ENCODE measurements around the gene GARIN5B.

GARIN5B gene

DNA sequence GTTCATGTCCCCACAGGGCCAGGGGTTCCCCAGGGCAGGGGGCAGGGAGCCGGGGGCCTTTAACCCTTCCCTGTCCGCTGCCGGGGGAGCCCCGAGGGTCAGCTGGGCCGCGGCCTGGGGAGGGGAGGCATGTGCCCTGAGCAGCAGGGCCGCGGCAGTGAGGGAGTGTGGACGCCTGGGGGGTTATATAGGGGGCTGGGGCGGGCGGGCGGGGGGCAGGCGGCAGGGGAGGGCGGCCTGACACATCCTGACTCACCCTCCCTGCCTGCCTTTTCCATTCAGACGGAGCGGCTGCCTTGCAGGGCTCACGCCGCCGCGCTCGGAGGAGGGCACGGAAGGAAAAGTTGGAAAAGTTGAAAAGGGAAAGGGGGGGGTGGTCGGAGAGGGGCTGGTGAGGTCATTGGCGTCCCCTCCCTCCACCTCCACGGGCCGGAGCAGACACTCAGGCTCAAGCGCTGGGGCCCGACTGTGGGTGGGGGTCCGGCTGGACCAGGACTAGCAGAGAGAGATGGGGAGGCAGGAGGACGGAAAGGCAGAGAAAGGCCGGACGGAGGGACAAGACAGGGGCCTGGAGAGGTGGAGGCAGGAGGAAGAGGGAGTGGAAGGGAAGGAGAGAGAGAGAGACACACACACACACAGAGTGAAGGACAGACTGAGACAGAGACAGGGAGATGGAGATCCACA lies 7.4 kb upstream of the GARIN5B start, which contains the start of gene IL11:
Gene IL11 (minus strand): TSS at position 159 of the 684 bp plus-strand sequence. CDS start 153 bp downstream, at position 6.
- peak; percentile 89 for DNase-seq (ENCODE audit: low read depth, low spot score)

DNA sequence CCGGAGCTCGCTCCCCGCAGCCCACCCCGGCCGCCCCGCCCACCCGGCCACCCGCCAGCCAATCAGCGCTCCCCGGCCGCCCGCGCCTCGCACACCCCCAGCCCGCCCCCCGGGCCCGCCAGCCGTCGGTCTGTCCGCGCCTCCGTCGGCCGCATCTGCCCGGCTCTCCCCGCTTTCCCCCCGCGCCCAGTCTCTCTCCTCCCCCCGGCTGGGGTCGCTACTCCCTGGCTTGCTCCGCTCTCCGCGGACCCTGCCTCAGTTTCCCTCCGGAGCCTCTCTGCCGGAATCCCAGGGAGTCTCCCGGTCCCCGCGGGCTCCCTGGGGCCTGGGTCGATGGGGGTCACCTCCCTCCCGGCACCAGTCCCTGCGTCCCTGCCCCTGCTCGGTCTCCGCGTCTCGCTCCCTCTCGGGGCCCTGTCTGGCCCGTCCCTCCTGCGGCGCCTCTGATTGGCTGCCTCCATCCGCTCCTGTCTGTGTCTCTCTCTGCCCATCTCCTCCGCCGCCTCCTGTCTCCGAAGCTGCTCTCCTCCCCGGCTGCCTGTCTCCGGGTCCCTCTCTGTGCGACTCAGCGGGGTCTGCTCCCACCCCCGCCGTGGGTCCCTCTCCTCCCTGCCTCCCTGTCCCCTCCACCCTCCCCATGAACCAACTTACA lies 6.7 kb upstream of the GARIN5B start:
- peak; percentile 83 for DNase-seq (ENCODE audit: low read depth, low spot score)

DNA sequence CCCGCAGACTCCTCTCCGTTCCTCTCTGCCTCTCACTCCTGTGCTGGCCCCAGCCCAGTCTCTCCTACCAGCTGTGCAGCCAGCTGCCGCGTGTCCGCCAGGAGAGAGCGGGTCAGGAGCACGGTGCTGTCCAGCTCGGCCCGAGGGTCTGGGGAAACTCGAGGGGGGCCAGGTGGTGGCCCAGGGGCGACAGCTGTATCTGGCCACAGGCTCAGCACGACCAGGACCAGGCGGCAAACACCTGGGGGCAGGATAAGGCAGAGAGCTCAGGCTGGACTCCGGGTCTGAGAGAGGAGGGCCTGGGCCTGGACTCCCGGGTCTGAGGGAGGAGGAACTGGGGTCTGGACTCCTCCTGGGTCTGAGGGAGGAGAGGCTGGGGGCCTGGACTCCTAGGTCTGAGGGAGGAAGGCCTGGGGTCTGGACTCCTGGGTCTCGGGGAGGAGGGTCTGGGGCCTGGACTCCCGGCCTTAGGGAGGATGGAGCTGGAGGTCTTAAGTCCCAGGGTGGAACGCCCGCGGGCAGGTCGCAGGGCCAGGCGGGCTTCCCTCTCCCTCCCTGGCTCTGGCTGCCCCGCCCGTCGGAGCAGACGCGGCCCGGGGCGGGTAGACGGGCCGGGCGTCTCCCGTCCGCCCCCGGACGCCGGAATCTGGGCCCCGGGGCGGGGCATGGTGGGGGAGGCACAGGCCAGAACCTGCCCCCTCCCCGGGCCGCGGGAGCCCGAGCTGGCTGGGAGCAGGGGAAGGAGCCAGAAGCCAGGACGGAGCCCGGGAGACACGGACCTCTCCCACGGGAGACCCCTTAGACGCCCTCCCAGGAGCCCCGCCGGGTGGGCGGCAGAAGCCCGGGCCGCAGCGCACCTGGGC lies 5.9 kb upstream of the GARIN5B start:
- DNase-seq (ENCODE audit: low read depth, low spot score): peak; percentile 81

DNA sequence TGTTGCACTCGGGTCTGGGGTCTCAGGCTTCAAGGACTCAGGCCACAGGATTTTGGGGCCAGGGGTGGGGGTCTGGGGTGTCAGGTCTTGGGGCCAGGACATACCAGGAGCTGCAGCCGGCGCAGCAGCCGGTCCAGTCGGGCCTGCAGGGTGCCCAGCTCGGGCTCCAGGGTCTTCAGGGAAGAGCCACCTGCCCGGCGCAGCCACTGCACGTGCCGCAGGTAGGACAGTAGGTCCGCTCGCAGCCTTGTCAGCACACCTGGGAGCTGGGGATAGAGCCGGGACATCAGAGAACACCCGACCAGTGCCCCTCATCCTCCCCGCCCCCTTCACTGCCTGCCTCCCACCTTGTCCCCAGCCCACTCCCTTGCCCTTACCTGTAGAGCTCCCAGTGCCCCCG lies 5.0 kb upstream of the GARIN5B start:
- DNase-seq (ENCODE audit: low read depth, low spot score): no peak

DNA sequence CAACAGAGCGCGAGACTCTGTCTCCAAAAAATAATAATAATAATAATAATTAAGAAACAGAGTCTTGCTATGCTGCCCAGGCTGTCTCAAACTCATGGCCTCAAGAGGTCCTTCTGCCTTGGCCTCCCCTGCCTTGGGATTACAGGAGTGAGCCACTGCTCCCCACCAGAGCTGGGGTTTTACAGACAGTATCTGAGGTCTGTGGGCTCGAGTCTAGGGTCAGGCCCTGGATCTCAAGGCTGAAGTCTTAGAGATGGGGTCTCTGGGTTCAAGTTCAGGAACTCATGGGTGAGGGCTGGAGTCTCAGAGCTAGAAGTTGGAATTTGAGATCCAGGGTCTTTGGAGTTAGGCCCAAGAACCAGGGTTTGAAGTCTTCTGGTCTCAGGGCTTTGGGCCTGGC lies 3.7 kb upstream of the GARIN5B start:
- no peak for DNase-seq (ENCODE audit: low read depth, low spot score)

DNA sequence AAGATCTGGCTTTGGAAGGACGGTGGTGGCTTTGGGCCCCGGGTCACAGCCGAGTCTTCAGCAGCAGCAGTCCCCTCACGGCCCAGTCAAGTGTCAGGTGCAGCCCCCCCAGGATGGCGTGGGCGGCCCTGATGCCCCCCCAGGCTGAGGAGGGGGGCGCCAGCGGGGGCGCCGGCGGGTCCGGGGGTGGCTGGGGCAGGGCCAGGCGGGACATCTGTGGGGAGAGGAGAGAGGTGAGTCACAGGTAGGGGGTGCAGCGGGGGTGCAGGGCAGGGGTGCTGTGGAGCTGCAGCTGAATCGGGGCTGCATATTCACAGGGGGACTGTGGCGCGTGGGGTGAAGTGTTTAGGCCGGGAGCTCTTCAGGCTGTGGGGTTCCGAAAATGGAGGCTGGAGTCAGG lies 2.9 kb upstream of the GARIN5B start:
- DNase-seq (ENCODE audit: low read depth, low spot score): no peak

DNA sequence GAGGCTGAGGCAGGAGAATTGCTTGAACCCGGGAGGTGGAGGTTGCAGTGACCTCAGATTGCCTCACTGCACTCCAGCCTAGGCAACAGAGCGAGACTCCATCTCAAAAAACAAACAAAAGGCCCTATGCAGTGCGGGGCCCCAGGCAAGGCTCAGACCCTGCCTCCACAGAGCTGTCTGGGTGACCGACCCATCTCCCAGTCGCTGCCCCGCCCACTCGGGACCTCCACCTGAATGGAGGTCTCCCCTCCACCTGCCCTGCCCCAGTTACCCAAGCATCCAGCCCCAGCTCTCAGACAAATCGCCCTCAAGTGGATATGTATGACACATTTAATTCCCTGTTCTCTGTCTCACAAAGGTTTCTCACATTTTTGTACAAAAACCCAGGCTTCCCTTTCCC lies 2.2 kb upstream of the GARIN5B start:
- no peak for DNase-seq (ENCODE audit: low read depth, low spot score)

GRCh38 chr19:55362174-55362989 lies 678 bp downstream of the GARIN5B start:
- DNase-seq (ENCODE audit: low read depth, low spot score): no peak

- no peak for DNase-seq (ENCODE audit: low read depth, low spot score)
Observed at GRCh38 chr19:55360902-55361301, 2.2 kb downstream of the GARIN5B start.

DNA sequence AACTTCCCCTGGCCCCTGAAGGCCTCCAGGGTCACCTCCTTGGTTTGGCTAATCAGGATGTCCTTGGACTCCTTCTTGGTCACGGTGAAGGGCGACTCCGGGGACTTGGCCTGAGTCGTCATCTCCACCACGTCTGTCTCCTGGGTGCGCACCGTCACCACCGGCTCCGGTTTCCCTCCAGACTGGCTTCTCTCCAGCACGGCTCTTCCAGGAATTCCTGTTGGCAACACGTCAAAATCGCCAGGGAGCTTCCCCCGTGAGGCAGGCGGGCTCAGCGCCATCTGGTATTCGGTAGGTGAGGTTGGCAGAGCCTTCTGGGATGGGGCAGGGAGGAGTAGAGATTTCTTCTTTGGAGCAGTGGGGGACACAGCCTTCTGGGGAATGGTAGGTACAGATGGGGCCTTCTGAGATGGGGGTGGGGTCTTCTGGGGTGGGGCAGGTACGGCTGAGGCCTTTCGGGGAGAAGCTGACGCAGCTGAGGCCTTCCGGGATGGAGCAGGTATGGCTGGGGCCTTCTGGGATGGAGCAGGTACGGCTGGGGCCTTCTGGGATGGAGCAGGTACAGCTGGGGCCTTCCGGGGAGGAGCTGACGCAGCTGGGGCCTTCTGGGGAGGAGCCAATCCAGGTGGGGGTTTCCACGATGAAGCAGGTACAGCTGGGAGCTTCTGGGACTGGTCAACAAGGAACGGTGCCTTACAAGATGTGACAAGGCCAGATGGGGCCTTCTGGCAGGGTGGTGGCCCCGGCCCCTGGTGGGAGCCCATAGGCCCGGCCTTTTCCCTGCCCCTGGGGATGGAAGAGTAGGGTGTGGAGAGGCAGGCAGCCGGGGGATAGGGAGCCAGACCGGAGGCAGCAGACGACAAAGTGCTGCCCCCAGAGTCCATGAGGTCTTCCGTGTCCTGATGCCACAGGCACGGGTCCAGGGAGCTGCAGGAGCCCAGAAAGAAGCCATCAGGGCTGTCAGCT lies 3.8 kb downstream of the GARIN5B start:
- no peak for DNase-seq (ENCODE audit: low read depth, low spot score)

- no peak for DNase-seq (ENCODE audit: low read depth, low spot score)
Observed at GRCh38 chr19:55358493-55358892, 4.6 kb downstream of the GARIN5B start.

DNA sequence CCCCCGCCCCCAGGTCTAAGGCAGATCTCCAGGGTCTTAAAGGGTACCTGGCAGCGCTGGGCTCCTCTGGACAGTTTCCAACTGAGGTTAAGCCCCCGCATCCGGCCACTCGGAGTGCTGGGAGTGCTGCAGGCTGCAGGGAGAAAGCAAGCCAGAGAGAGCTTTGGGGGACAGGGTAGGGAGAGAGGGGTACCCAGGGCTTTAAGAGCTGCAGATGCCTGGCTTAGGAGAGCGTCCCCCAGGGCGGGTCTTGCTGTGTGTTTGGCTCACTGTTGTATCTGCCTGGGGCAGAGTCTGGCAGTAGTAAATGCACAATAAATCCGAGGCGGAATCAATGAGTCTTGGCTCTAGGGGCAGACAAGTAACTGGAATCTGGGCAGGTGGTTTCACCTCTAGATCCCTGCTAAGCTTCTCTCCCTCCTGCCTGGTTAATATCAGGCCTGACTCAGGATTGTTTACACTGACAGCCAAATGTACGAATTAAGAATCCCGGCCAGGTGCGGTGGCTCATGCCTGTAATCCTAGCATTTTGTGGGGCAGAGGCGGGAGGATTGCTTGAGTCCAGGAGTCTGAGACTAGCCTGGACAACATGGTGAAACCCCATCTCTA lies 7.7 kb downstream of the GARIN5B start:
- no peak for DNase-seq (ENCODE audit: low read depth, low spot score)

- no peak for DNase-seq (ENCODE audit: low read depth, low spot score)
Observed at GRCh38 chr19:55354698-55355212, 8.3 kb downstream of the GARIN5B start, which contains the start of gene COX6B2. Gene COX6B2, minus strand, starts transcription at chr19:55354719. Its CDS starts 198 bp downstream, at chr19:55354521.

DNA sequence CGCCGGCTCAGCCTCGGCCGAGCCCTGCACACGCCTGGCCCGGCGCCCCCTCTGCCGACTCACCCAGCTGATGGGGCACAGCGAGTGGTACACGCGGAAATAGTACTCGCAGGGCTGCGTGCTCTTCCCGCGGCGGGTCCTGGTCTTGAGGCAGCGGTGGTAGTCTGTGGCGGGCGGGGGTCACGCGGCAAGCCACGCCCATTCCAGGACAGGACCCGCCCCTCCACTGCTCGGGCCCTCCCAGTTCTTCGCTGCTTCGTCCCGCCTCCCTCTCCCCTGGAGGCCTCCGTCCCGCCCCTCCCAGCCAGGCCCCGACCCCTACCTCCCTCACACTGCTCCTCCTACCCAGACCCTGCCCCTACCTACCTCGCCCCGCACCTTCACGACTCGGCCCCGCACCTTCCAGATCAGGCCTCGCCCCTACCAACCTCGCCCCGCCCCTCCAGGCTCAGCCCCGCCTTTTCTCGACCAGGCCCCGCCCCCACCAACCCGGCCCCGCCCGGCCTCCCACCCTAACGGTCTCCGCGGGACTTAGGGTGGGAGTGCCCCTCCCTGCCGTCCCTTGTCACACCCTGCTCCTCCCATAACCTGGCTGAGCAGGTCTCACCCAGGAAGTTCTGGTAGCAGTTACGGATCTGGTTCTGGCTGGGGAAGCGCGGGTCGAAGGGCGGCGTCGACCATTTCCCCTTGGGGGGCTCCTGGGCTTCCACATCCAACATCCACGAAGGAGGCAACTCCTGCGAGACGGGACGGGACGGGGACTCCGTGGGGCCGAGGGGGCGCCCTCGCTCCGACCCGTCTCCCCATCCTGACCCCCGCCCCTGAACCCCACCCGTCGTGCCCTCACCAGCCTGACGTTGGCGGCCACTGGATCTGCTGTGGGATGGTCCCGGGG lies 9.0 kb downstream of the GARIN5B start:
- peak; percentile 80 for DNase-seq (ENCODE audit: low read depth, low spot score)

DNA sequence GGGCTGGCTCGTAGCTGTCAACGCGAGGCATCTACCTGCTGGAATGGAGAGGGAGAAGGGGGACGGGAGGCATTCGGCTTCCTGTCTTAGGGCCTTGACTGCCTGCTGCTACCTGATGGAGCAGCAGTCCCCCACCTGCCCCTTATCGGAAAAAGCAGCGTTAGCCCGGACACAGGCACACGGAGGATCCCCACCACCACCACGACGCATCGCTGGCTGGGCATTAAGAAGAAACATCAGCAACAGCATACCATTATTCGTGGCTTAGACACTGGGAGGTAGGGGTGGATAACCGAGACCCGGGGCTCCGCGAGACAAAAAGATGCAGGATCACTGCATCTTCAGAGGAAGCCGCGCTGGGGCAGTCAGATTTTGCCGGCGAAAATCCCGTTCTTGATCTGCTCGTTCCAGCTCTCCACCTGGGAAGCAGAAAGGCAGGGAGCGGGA lies 9.7 kb downstream of the GARIN5B start:
- no peak for DNase-seq (ENCODE audit: low read depth, low spot score)

DNA sequence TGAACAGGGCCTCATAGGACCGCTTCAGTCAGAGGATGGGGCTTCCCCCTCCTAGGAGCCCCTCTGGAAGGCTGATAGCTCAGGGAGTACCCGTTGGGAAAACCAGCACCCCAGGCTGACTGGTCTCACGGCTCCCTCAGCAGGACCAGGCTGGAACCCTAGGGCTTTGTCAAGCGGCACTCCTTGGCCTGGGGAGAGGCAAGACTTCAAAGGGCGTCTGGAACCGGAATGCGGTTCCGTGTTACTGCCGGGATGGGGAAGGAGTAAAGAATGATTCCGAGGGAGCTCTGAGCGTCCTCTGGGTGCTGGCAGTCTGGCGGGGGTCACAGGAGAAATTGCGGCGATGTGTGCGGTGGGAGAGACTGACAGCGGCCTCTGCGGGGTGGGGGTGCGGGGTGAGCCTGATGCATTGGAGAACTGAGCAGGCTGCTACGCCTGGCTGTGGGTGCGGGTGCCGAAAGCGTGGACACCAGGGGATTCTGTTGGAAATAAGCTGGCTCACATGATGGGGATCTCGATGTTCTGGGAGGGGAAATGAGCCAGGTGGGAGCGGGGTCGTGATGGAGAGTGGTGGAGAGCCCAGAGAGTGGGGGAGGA lies 10.4 kb downstream of the GARIN5B start:
- no peak for DNase-seq (ENCODE audit: low read depth, low spot score)

DNA sequence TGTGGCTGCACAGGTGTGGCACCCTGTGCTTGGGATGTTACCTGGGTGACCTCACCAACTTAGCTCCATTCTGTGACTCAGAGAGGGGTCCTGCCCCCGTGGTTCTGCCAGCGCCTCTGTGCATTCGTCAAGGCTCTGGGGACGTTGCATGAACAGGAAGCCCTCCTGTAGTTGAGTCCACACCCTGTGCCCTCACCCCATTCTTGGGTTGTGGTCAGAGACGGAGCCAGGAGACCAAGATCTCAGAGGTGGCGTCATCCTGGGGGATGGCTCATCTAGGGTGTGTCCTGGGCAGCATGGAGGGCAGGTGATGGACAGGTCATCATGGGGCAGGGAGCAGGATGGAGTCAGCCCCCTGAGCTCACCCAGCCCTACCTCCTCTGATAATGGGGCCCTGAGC lies 11.0 kb downstream of the GARIN5B start:
- no peak for DNase-seq (ENCODE audit: low read depth, low spot score)
